Liver (tissue), 3 donors: ENCODE data around the gene S100A2.

Experiments
- CTCF ChIP-seq: fragments of 150-350 bp; IDR thresholded peaks from 2 replicates; pipeline ENCODE4 v1.5.1; 2017; ENCODE audit warnings: improper control_type of control experiment, low read depth, low read length; ENCODE audit not compliant: missing input control
- JUND ChIP-seq, 2 donors: IDR thresholded peaks; 2 replicates each; pipeline ENCODE4 v1.6.1; 2016; ENCODE audit warnings: antibody characterized with exemption in 2 of 2
- donor health status: healthy.
- donor health status: healthy.

GRCh38 chr1:153536012-153536670 lies 29.5 kb downstream of the S100A2 start:
- no peak for TF ChIP-seq CTCF
- no peak for TF ChIP-seq JUND (IDR thresholded peaks at IDR 0.05)
